GM06990 (cell line): ENCODE data around the gene MFN2.
"Not testable (repeated sequence)": the region's sequence is repeated elsewhere in the genome, so short reads cannot be mapped to it uniquely, and the experiment has no call there.

Source experiments
- DNase-seq: peaks from one replicate; pipeline ENCODE4 v3.0.0-alpha.2; 2011; ENCODE audit not compliant: insufficient read length; ENCODE audit errors: extremely low read depth
- H3K27me3 ChIP-seq: replicated peaks from 2 replicates; pipeline ENCODE4 v1.6.0; 2011; ENCODE audit warnings: low read length; ENCODE audit not compliant: control insufficient read depth, insufficient read depth
- H3K36me3 ChIP-seq: 2 replicates; pipeline ENCODE4 v1.5.1; 2011; ENCODE audit warnings: low read length; ENCODE audit not compliant: control insufficient read depth, insufficient read depth
- H3K4me3 ChIP-seq: replicated peaks from 2 replicates; pipeline ENCODE4 v1.5.1; 2011; ENCODE audit warnings: low read depth, mild to moderate bottlenecking, control low read depth, low read length
- CTCF ChIP-seq: IDR thresholded peaks from 2 replicates; pipeline ENCODE4 v1.5.1; 2011; ENCODE audit warnings: low read length, control low read depth, mild to moderate bottlenecking, inconsistent platforms; ENCODE audit not compliant: insufficient read depth, poor library complexity, severe bottlenecking

Gene MFN2

GRCh38 chr1:12039164-12039525 is 58.9 kb downstream of the MFN2 start:
- Histone ChIP-seq H3K4me3 (no peak overlapping the region), H3K36me3 (0 out of 2 replicates have a peak, but pooled peaks cover 2% of the 10 kb centered on the region), H3K27me3 (no peaks in the 10 kb centered on the region)
- no peak for DNase-seq
- no peak for TF ChIP-seq CTCF

- H3K36me3 ChIP-seq, DNase-seq, H3K27me3 ChIP-seq, H3K4me3 ChIP-seq: not testable (repeated sequence)
Measured at GRCh38 chr1:12039824-12040456, 59.7 kb downstream of the MFN2 start.

DNA sequence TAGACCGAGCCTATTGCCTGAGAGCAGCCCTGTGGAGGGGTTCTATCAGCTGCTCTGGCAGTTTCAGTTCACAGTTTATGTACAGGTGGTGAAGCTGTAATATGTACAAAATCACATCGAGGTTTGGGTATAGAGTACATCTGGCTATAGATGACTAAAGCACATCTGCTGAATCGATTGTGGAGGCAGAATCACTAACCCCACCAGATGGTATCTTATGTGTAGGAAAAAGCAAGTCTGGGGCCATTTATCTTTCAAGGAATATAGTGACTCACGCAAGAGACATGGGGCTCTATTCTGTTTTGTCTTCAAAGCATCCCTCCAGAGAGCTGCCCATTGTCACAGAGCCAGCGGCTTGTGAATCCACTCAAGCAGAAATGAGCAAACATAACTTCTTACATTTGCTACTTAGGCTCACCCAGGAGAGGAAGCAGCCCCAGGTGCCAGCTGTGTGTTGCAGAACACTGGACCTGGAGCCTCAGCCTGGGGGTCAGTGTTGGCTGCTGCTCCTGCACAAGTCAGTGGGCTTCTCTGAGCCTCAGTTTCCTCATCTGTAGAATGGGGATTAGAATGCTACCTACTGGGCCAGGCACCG is 60.3 kb downstream of the MFN2 start:
- Histone ChIP-seq H3K36me3 (no peaks in the 10 kb centered on the region), H3K4me3 (no peak overlapping the region), H3K27me3 (no peaks in the 10 kb centered on the region)
- DNase-seq = peak; percentile 73
- TF ChIP-seq CTCF = no peak

DNA sequence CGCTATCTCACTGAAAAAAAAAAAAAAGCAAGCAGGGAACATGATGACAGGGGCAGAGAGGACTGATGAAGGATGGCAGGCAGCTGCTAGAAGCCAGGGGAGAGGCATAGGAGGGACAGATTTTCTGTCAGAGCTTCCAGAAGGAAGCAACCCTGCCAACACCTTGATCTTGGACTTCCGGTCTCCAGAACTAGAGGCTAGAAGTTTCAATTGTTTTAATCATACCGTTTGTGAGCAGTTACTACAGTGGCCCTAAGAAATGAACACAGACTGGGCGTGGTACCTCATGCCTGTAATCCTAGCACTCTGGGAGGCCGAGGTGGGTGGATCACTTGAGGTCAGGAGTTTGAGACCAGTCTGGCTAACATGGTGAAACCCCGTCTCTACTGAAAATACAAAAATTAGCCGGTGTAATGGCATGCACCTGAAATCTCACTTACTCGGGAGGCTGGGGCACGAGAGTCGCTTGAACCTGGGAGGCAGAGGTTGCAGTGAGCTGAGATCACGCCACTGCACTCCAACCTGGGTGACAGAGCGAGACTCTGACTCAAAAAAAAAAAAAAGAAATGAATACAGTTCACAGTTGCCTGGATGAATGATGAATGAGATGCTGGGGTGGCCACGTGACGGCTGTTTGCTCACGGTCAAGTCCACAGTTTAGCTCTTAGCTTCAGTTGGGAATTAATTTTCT is 64.1 kb downstream of the MFN2 start:
- DNase-seq = peak; percentile 66
- not testable (repeated sequence) for H3K4me3 ChIP-seq, H3K27me3 ChIP-seq, H3K36me3 ChIP-seq

- H3K27me3 ChIP-seq = no peaks in the 10 kb centered on the region
- DNase-seq = no peak
- TF ChIP-seq CTCF = no peak
Measured at GRCh38 chr1:12046749-12047119, 66.5 kb downstream of the MFN2 start.

DNA sequence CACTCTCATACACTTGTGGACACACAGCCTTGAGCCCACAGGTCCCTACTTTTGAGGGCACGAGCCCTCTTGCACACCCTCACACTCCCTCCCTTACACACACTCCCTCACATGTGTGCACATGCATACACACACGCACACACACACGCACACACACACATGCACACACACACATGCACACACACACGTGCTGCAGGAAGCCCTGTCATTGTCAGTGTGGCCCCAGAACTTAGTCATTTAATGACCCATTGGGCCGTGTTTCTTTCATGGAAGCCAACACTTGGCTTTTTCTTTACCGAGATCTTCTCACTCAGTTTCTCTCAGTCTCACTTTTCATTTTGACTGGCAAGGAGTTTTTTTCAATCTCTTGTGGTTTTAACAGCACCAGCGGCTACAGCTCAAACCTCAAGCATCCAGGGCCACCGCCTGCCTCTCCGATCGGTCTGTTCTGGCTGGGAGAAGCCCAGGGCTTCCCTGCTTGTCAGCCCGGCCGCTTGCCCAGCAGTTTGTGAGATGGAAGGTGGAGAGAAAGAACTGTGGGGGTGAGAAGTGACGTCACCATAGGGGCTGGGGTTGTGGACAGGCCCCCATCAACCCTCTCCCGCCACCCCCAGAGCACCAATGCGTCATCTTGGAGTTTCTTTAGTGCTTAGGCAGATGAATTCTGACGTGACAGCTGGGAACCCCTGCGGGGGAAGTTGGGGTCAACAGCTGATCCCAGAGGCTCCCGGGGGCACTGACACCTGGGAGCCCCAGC is 67.1 kb downstream of the MFN2 start:
- TF ChIP-seq CTCF = no peak
- peak; percentile 87 for DNase-seq
- peak overlapping the region; percentile 21 for H3K4me3 ChIP-seq
- H3K27me3 ChIP-seq = no peaks in the 10 kb centered on the region
- H3K36me3 ChIP-seq = no peaks in the 10 kb centered on the region

More at GRCh38 chr1:12046749-12047119, 66.5 kb downstream of the MFN2 start:
- Histone ChIP-seq H3K36me3 (no peaks in the 10 kb centered on the region), H3K4me3 (no peak overlapping the region)
